ENCODE measurements around the gene ZNF740. TPM values are rescaled to one million over a fixed set of nuclear protein-coding genes. Genes with fewer than 3 reads are reported as not detected.

Gene ZNF740
- polyA plus RNA-seq, 1 of the 3 experiments (the other 2 are of a cell fraction), result 14.6 TPM

DNA sequence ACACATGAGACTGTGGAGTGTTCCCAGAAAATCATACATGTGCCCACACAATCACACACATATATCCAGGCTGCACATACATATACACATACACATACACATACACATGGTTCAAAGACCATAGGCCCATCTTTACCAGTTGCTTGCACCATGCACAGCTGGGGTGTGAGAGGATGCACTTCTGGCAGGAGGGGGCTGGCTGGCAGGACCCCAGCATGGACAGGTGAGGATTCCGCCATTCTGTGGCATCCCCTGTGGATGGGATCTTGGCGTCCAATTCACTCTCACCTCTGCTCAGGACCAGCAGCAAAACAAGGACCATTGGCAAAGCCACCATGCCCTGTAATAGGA lies 19.6 kb downstream of the ZNF740 start (continued):
- no peak for TF ChIP-seq ZBTB33 (IDR thresholded peaks at IDR 0.05; ENCODE audit: borderline replicate concordance, low read depth)
- no peak for TF ChIP-seq GATA2 (CRISPR knock-in tag; IDR thresholded peaks at IDR 0.05)
- no peak for TF ChIP-seq EP300 (IDR thresholded peaks at IDR 0.05; ENCODE audit: borderline replicate concordance in 1 of 2, low read depth in 1 of 2, low read length in 1 of 2)
- no peak for TF ChIP-seq SIN3A (IDR thresholded peaks at IDR 0.05; ENCODE audit: borderline replicate concordance, low read depth, low read length)
- TF ChIP-seq MAX (IDR thresholded peaks at IDR 0.05; ENCODE audit: low read depth), result no peak
- TF ChIP-seq IRF3 (IDR thresholded peaks at IDR 0.05; ENCODE audit: low read depth, low read length), result no peak
- no peak for TF ChIP-seq GABPA (IDR thresholded peaks at IDR 0.05; ENCODE audit: low read depth)
- no peak for TF ChIP-seq FOXM1 (IDR thresholded peaks at IDR 0.05; ENCODE audit: low read depth)
- TF ChIP-seq JUND (IDR thresholded peaks at IDR 0.05), result no peak
- TF ChIP-seq TCF12 (IDR thresholded peaks at IDR 0.05), result no peak
- no peak for TF ChIP-seq RCOR1 (IDR thresholded peaks at IDR 0.05; ENCODE audit: low read length)
- no peak for TF ChIP-seq MEF2A (IDR thresholded peaks at IDR 0.05; ENCODE audit: borderline replicate concordance, low read depth)
- no peak for TF ChIP-seq CHD2 (IDR thresholded peaks at IDR 0.05; ENCODE audit: low read length, partially characterized antibody)
- no peak for TF ChIP-seq RAD21 (IDR thresholded peaks at IDR 0.05; ENCODE audit: low read length)
- no peak for TF ChIP-seq SMC3 (IDR thresholded peaks at IDR 0.05; ENCODE audit: low read depth, low read length)
- no peak for TF ChIP-seq TAF1 (IDR thresholded peaks at IDR 0.05; ENCODE audit: borderline replicate concordance, low read depth, low read length)
- no peak for TF ChIP-seq EZH2phosphoT487 (IDR thresholded peaks at IDR 0.05; ENCODE audit: borderline replicate concordance, low read depth)
- TF ChIP-seq, protein P1, sequence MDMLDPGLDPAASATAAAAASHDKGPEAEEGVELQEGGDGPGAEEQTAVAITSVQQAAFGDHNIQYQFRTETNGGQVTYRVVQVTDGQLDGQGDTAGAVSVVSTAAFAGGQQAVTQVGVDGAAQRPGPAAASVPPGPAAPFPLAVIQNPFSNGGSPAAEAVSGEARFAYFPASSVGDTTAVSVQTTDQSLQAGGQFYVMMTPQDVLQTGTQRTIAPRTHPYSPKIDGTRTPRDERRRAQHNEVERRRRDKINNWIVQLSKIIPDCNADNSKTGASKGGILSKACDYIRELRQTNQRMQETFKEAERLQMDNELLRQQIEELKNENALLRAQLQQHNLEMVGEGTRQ (IDR thresholded peaks at IDR 0.05; ENCODE audit: borderline replicate concordance, low read depth, low read length), result no peak
